HG03520 (cell line): ENCODE results near the gene TYW5.

Experiments
- ATAC-seq: cut with Tn5 transposase; IDR thresholded peaks from one replicate; pipeline ENCODE4 v1.9.1; 2021; ENCODE audit warnings: mild to moderate bottlenecking, moderate library complexity; ENCODE audit not compliant: unreplicated experiment

The TYW5 gene

DNA sequence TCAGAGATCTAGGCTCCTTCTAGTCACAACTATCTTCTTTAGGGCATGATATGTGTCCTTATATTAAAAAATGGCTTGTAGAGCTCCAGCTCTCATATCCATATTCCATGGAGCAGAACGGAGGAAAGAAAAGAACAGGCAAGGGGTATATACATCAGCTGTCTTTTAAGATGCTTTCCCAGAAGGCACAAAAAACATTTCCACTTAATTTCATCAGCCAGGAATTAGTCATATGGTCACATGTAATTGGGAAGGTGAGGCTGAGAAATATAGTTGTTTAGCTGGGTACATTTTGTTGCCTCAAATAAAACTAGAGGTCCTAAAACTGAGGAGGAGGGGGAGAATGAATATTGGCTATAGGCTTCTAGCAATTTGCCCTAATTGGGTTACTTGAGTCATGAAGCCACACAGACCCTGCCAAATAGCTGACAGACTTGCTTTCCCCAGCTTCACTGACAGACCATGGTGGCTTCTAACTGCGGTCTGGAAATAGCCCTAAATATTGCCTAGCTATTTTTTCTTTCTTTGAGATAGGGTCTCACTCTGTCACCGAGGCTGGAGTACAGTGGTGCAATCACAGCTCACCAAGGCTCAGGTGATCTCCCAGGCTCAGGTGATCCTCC lies 20.1 kb upstream of the TYW5 start:
- no peak for ATAC-seq

DNA sequence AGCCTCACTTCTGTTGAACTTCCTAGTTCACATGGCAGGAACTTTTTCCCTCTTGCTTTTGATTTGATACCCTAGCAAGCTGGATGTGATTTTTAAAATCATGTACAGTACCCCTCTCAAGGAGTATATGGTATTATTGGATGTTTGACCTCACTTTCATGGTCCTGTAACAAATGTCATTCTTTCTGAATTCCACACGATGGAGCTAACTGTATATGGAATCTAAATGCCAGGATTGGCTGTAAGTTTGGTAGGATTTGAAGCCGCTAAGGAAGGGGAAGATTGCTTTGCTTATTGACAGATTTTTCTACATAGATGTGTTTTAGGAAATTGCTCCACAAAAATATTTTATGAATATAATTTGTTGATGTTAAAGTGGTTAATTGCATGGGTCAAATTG lies 18.4 kb upstream of the TYW5 start:
- ATAC-seq = no peak

- no peak for ATAC-seq
Observed at GRCh38 chr2:199972088-199972626, 16.9 kb upstream of the TYW5 start.

DNA sequence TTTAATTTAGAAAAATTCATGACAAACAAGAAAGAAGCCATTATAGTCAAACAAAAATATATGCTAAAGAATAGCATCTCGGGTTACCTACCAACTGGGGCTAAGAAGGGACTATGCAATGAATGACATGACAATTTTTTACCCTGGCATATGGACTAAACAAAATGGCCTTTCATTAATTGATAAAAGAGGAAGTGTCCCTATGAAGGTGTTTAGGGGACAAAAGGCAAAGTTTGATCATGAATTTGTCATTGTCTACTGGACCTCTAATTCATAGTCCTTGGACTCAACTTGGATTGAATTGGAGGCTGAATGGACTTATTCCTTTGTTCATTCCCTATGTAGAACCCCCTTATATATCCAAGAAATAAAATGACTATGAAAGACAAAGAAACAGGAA lies 12.8 kb upstream of the TYW5 start:
- ATAC-seq = no peak

GRCh38 chr2:199966976-199967375 lies 11.7 kb upstream of the TYW5 start:
- no peak for ATAC-seq

- ATAC-seq = no peak
Observed at GRCh38 chr2:199966405-199966804, 11.1 kb upstream of the TYW5 start.

GRCh38 chr2:199962203-199962602 lies 6.9 kb upstream of the TYW5 start:
- peak; percentile 63 for ATAC-seq

DNA sequence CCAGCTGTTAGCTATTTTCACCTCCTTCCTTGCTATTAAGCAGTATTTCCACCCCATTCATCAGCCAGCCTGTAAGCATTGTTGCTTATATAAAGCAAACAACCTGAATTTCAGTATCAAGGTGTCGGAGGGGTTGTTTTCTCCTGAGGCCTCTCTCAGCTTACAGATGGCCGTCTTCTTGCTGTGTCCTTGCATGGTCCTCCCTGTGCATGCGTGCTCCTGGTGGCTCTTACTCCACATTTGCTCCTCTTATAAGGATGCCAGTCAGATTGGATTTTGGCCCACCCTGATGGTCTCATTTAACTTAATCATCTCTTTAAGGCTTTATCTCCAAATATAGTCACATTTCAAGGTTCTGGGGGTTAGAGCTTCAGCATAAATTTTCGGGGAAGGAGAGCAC lies 2.7 kb upstream of the TYW5 start:
- no peak for ATAC-seq

DNA sequence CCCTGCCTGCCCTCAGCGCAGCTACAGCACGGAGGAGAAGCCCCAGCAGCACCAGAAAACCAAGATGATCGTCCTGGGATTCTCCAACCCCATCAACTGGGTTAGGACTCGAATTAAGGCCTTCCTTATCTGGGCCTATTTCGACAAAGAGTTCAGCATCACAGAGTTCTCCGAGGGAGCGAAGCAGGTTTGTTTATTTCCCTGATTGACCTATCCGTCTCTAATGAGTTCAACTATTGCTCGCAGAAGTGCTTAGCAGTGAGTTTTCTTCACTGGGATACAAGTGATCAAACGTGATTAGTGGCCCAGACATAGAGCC lies 730 bp upstream of the TYW5 start:
- peak; percentile 1 for ATAC-seq

DNA sequence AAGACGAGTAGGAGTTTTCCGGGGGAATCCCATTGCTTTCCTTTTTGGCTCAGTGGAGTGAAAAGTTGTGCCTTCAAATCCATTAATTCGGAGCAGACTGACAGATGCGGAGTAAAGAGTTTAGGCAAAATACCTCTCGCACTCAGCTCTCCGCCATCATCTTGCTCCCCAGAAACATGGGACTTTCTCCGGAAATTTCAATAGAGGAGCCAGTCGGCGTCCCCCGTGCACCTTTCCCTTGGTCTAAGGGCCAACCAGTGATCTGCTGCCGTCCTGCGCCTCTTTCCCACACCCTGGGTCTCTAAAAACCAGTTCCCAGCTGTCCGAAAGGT lies 318 bp downstream of the TYW5 start:
- peak; percentile 32 for ATAC-seq

DNA sequence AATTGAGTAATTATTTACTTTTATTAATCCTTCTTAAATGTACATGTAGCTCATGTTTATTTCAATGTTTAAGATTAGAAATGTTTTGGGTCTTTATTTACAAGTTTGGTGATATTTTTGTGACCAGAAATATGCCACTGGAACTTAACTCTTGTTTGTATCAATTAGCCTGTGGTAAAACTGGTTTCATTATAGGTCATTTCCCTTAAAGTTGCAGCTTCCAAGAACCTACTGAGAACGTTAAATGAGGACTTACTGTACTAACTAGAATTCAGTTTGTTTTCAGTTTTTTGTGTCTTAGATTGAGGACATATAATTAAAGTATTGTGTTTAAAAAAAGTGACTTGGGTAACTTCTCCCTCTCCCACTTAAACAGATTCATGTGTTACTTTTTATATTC lies 4.3 kb downstream of the TYW5 start:
- ATAC-seq = no peak

DNA sequence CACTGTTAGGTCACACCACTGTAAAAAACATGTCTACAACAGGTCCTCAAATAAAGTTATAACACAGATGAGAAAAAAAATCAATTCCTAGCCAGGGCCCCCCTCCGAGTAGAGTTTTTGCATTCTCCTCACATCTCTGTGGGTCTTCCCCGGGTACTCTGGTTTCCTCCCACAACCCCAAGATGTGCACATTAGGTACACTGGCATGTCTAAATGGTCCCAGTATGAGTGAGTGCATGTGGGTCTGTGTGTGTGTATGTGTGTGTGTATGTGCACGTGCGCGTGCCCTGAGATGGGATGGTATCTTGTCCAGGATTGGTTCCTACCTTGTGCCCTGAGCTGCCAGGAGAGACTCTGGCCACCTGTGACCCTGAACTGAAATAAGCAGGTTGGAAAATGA lies 4.9 kb downstream of the TYW5 start:
- ATAC-seq = no peak

GRCh38 chr2:199946836-199947235 lies 8.5 kb downstream of the TYW5 start:
- no peak for ATAC-seq

- ATAC-seq = no peak
Observed at GRCh38 chr2:199946196-199946595, 9.1 kb downstream of the TYW5 start.

GRCh38 chr2:199943373-199943772 lies 11.9 kb downstream of the TYW5 start:
- no peak for ATAC-seq

DNA sequence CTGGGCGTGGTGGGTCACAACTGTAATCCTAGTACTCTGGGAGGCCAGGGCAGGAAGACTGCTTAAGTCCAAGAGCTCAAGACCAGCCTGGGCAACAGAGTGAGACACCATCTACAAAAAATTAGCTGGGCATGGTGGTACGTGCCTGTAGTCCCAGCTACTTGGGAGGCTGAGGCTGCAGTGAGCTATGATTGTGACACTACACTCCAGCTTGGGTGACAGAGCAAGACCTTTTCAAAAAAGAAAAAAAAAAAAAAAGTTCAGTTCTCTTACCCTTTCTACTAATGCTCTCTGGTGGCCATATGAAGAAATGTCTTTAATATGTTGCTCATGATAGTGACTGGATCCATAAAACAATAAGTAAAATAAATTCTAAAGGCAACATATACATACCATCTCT lies 14.9 kb downstream of the TYW5 start:
- ATAC-seq = peak; percentile 64

DNA sequence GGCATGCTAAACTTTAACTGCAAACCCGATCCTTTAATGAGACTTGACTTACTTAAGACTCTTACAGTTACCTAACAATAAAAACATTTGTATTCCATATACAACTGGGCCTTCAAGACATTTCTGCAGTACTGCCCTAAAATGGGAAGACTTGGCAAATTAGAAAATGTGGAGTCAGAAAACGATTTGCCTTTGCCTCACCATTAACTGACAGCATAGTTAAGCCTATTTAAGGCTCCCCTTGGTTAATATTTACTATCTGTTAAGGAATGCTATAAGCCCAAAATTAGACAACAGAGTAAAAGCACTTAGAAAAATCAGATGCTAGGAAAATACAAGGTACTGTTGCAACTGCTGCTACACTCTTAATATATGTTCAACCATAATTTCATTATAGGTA lies 18.7 kb downstream of the TYW5 start:
- no peak for ATAC-seq

DNA sequence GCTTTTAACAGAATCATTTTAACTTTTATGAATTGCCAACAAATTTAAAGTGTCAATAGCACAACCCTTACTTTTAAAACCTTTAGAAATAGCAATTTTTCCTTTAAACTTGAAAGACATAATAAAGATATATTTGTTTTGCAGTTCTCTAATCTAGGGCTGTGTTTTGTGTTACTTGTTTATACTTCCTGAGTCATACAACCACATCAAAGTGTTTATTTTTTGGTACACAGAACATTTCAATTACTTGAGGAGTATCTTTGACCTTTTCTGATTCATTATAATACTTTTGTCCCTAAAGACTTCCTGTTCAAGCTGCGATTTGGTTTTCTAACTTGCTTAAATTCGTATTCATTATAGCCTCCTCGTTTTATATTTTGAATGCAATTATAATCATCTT lies 21.8 kb downstream of the TYW5 start:
- ATAC-seq = no peak

- ATAC-seq = no peak
Observed at GRCh38 chr2:199932312-199932855, 22.9 kb downstream of the TYW5 start.

- ATAC-seq = no peak
Observed at GRCh38 chr2:199929262-199929661, 26.0 kb downstream of the TYW5 start.

- no peak for ATAC-seq
Observed at GRCh38 chr2:199928626-199929025, 26.7 kb downstream of the TYW5 start.

- no peak for ATAC-seq
Observed at GRCh38 chr2:199928226-199928625, 27.1 kb downstream of the TYW5 start.

GRCh38 chr2:199926806-199927205 lies 28.5 kb downstream of the TYW5 start:
- no peak for ATAC-seq
